Activated CD4-positive, alpha-beta T cell treated with anti-CD3 and anti-CD28 coated beads, Interleukin-2, amount 50 U/mL, for 16 hours (primary cell): ENCODE data around the gene ANKFY1.
"Not testable (repeated sequence)": the region's sequence is repeated elsewhere in the genome, so short reads cannot be mapped to it uniquely, and the experiment has no call there.

Source experiments
- DNase-seq: peaks from one replicate; pipeline ENCODE4 v3.0.0-alpha.2; 2020

The ANKFY1 gene

GRCh38 chr17:4209611-4210010, 54.2 kb downstream of the ANKFY1 start:
- DNase-seq, result no peak

- DNase-seq, result no peak
Observed at GRCh38 chr17:4208238-4208637, 55.5 kb downstream of the ANKFY1 start.

- DNase-seq, result no peak
Observed at GRCh38 chr17:4206962-4207361, 56.8 kb downstream of the ANKFY1 start.

- DNase-seq, result no peak
Observed at GRCh38 chr17:4205917-4206316, 57.9 kb downstream of the ANKFY1 start.

- no peak for DNase-seq
Observed at GRCh38 chr17:4204710-4205173, 59.0 kb downstream of the ANKFY1 start.

GRCh38 chr17:4204190-4204589, 59.6 kb downstream of the ANKFY1 start:
- DNase-seq, result no peak

GRCh38 chr17:4201226-4201625, 62.6 kb downstream of the ANKFY1 start:
- no peak for DNase-seq

- DNase-seq, result peak; percentile 42
Observed at GRCh38 chr17:4199818-4200402, 63.9 kb downstream of the ANKFY1 start.

- no peak for DNase-seq
Observed at GRCh38 chr17:4198995-4199394, 64.8 kb downstream of the ANKFY1 start.

- DNase-seq, result no peak
Observed at GRCh38 chr17:4195306-4195705, 68.5 kb downstream of the ANKFY1 start.

- no peak for DNase-seq
Observed at GRCh38 chr17:4194796-4195195, 69.0 kb downstream of the ANKFY1 start.

GRCh38 chr17:4190791-4191190, 73.0 kb downstream of the ANKFY1 start:
- DNase-seq, result not testable (repeated sequence)

GRCh38 chr17:4189280-4189679, 74.5 kb downstream of the ANKFY1 start:
- no peak for DNase-seq

- DNase-seq, result no peak
Observed at GRCh38 chr17:4188076-4188475, 75.7 kb downstream of the ANKFY1 start.

- DNase-seq, result no peak
Observed at GRCh38 chr17:4187076-4187475, 76.7 kb downstream of the ANKFY1 start.

- DNase-seq, result no peak
Observed at GRCh38 chr17:4186357-4186881, 77.4 kb downstream of the ANKFY1 start.

GRCh38 chr17:4185656-4186055, 78.1 kb downstream of the ANKFY1 start:
- DNase-seq, result no peak

GRCh38 chr17:4184811-4185210, 79.0 kb downstream of the ANKFY1 start:
- DNase-seq, result no peak

- DNase-seq, result no peak
Observed at GRCh38 chr17:4182043-4182442, 81.7 kb downstream of the ANKFY1 start.

GRCh38 chr17:4180791-4181190, 83.0 kb downstream of the ANKFY1 start:
- no peak for DNase-seq

- no peak for DNase-seq
Observed at GRCh38 chr17:4179071-4179470, 84.7 kb downstream of the ANKFY1 start.

- DNase-seq, result no peak
Observed at GRCh38 chr17:4178651-4179050, 85.1 kb downstream of the ANKFY1 start.

GRCh38 chr17:4177806-4178205, 86.0 kb downstream of the ANKFY1 start:
- no peak for DNase-seq

- DNase-seq, result no peak
Observed at GRCh38 chr17:4176808-4177472, 86.8 kb downstream of the ANKFY1 start.
